ENCODE measurements around the gene CD209.

- TF ChIP-seq CTCF (conservative IDR thresholded peaks at IDR 0.05 in 1 of 2, IDR thresholded peaks at IDR 0.05 in 1 of 2; ENCODE audit: low read depth in 1 of 2, low read length in 2 of 2) = no peak
- TF ChIP-seq EZH2 (IDR thresholded peaks at IDR 0.05; ENCODE audit: low read length, missing control alignments) = no peak
Observed at GRCh38 chr19:7698583-7698982, 48.8 kb downstream of the CD209 start.

Data from fibroblast of lung (primary cell).